ENCODE results near the gene CDC42EP3.

CDC42EP3 gene

GRCh38 chr2:37602702-37603101, 68.7 kb downstream of the CDC42EP3 start:
- no peak overlapping the region for H3K4me3 ChIP-seq (ENCODE audit: low read length)
- DNase-seq (ENCODE audit: low read depth), result no peak
- TF ChIP-seq CTCF (IDR thresholded peaks at IDR 0.05; ENCODE audit: insufficient read depth, low read depth, low read length, missing control alignments), result no peak

GRCh38 chr2:37602040-37602439, 69.4 kb downstream of the CDC42EP3 start:
- DNase-seq (ENCODE audit: low read depth), result no peak
- TF ChIP-seq CTCF (IDR thresholded peaks at IDR 0.05; ENCODE audit: insufficient read depth, low read depth, low read length, missing control alignments), result no peak
- no peak overlapping the region for H3K4me3 ChIP-seq (ENCODE audit: low read length)

GRCh38 chr2:37601569-37601968, 69.9 kb downstream of the CDC42EP3 start:
- no peak overlapping the region for H3K4me3 ChIP-seq (ENCODE audit: low read length)
- DNase-seq (ENCODE audit: low read depth), result no peak
- TF ChIP-seq CTCF (IDR thresholded peaks at IDR 0.05; ENCODE audit: insufficient read depth, low read depth, low read length, missing control alignments), result no peak

GRCh38 chr2:37600735-37601134, 70.7 kb downstream of the CDC42EP3 start:
- H3K4me3 ChIP-seq (ENCODE audit: low read length), result no peak overlapping the region

GRCh38 chr2:37599688-37600525, 71.5 kb downstream of the CDC42EP3 start:
- no peak for DNase-seq (ENCODE audit: low read depth)
- no peak overlapping the region for H3K4me3 ChIP-seq (ENCODE audit: low read length)
- no peak for TF ChIP-seq CTCF (IDR thresholded peaks at IDR 0.05; ENCODE audit: insufficient read depth, low read depth, low read length, missing control alignments)

More at GRCh38 chr2:37600735-37601134, 70.7 kb downstream of the CDC42EP3 start:
- no peak for TF ChIP-seq CTCF (IDR thresholded peaks at IDR 0.05; ENCODE audit: insufficient read depth, low read depth, low read length, missing control alignments)
- DNase-seq (ENCODE audit: low read depth), result no peak

- H3K4me3 ChIP-seq (ENCODE audit: low read length), result no peak overlapping the region
- DNase-seq (ENCODE audit: low read depth), result no peak
- TF ChIP-seq CTCF (IDR thresholded peaks at IDR 0.05; ENCODE audit: insufficient read depth, low read depth, low read length, missing control alignments), result no peak
Measured at GRCh38 chr2:37593694-37594093, 77.7 kb downstream of the CDC42EP3 start.

GRCh38 chr2:37593024-37593423, 78.4 kb downstream of the CDC42EP3 start:
- TF ChIP-seq CTCF (IDR thresholded peaks at IDR 0.05; ENCODE audit: insufficient read depth, low read depth, low read length, missing control alignments), result no peak
- H3K4me3 ChIP-seq (ENCODE audit: low read length), result no peak overlapping the region
- no peak for DNase-seq (ENCODE audit: low read depth)

Measured in epithelial cell of esophagus (primary cell).